AG09319 (cell line): ENCODE data around the gene SLC49A3.

Source experiments
- DNase-seq: peaks from one replicate; pipeline ENCODE4 v3.0.0-alpha.2; 2010; ENCODE audit warnings: low read depth; ENCODE audit errors: extremely low read depth
- TF ChIP-seq, protein P1 (sequence below): IDR thresholded peaks from 2 replicates; pipeline ENCODE4 v1.5.1; 2011; ENCODE audit warnings: low read depth, mild to moderate bottlenecking, inconsistent platforms, low read length, moderate library complexity

The SLC49A3 gene

DNA sequence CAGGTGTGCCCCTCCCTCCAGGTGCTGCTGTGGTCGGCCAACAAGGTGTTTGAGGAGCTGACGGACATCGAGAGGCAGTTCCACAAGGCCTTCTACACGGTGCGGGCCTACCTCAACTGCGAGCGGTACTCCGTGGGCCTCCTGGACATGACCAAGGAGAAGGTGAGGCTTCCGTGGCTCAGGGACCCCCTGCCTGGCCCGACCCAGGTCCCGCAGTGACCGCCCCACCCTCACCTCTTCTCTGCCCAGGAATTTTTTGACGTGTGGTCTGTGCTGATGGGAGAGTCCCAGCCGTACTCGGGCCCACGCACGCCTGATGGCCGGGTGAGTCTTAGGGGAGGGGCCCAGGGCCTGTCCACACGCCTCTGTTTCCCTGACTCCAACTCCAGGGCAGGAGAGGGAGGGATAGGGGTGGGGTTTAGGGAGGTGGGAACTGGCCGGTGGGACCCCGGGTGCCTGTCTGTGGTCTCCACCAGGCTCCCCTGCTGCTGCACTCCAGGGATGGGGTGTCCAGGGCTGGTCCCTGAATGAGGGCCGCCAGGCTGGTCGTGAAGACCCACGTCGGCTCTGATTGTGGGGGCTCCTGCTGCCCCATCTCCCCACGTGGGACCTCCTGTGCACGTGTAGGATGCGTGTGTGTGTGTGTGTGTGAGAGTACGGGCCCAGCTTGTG, 35.0 kb downstream of the SLC49A3 start:
- TF ChIP-seq, protein P1, sequence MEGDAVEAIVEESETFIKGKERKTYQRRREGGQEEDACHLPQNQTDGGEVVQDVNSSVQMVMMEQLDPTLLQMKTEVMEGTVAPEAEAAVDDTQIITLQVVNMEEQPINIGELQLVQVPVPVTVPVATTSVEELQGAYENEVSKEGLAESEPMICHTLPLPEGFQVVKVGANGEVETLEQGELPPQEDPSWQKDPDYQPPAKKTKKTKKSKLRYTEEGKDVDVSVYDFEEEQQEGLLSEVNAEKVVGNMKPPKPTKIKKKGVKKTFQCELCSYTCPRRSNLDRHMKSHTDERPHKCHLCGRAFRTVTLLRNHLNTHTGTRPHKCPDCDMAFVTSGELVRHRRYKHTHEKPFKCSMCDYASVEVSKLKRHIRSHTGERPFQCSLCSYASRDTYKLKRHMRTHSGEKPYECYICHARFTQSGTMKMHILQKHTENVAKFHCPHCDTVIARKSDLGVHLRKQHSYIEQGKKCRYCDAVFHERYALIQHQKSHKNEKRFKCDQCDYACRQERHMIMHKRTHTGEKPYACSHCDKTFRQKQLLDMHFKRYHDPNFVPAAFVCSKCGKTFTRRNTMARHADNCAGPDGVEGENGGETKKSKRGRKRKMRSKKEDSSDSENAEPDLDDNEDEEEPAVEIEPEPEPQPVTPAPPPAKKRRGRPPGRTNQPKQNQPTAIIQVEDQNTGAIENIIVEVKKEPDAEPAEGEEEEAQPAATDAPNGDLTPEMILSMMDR, result no peak
- DNase-seq, result no peak

DNA sequence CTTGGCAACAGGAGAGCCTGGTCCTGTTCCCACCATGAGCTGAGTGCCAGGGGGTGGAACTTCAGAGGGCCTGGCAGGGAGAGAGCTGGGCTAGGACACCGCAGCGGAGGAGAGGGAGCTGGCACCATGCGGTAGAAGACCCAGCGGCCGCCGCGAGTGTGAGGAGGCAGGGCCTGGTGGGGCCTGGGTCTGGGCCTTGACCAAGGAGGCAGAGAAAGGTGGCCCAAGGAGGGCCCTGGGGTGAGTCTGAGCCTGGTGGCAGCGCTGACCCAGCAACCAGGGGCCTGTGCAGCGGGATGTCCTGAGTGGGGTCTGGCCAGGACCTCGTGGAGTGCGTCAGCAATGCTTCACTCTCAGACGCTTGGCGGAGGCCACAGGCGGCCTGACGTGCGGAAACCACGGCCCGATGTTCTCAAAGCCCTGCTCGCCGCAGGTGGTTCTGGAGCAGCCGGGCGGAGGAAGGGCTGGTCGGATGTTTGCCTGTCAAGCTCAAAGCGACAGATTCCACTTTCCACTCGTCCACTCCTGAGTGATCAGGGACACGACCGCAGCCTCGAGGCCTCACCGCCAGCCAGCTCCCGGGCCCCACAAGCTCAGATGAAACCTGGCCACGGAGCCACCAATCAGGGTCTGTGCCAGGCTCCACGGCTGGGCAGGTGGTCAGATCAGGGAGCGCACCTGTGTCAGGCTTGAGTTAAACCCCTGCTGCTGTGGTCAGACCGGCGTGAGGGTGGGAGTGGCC, 35.7 kb downstream of the SLC49A3 start:
- no peak for DNase-seq
- TF ChIP-seq, protein P1, result no peak

DNA sequence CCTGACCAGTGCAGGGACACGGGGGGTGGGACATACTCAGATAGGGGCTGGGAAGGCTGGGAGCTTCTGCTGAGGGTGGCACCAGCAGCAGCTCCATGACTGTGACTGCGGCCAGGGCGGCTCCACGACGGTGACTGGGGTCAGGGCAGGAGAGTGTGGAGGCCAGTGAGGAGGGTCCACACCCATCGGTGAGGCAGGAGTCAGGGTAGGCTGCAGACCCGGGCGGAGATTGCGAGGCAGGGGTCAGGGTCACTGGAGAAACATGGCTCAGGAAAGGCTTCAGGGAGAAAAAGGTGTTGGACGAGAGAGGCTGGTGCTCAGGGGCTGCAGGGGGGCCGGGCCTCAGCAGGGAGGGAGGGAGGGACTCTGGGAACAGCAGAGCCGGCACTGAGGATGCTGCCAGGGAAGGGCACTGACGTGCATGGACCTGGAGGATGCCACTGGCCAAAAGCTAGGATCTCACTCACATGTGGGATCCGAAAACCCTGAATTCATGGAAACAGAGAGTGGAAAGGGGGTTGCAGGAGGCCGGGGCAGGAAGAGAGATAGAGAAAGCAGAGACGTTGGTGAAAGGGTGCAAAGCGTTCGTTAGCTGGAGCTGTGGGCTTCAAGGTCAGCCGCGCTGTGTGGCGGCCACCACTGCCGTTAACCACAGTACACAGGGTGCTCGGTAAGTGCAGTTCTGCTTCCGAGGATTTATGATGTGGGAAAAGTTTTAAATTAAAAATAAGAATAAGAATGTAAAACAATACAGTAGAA, 36.9 kb downstream of the SLC49A3 start:
- TF ChIP-seq, protein P1, result no peak
- no peak for DNase-seq

DNA sequence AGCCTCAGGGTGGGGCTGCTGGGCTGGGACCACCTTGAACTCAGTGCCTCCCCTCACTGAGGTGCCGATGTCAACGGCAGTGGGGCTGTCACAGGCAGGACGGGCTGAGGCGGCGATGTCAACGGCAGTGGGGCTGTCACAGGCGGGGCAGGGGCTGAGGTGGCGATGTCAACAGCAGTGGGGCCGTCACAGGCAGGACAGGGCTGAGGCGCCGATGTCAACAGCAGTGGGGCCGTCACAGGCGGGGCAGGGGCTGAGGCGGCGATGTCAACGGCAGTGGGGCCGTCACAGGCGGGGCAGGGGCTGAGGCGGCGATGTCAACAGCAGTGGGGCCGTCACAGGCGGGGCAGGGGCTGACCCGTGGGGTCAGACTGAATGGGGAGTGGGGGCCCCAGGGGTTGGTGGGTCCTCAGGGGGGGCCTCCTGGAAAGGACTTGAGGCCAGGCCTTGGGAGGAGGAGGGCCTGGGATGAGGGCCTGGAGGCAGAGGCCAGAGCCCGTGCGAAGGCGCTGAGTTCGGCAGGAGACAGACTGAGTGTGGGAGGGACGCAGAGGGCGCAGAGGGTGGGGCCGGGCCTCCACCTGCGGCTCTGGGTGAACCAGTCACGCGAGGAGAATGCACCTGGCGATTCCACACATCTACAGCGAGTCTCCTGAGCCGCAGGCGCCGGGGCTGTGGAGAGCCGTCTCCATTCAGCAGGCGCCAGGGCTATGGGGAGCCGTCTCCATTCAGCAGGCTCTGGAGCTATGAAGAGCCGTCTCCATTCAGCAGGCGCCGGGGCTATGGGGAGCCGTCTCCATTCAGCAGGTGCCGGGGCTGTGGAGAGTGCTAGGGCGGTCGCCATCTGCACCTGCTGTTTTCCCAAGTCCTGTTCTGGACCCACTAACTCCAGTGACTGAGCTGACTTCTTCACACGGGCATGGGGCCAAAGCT, 37.7 kb downstream of the SLC49A3 start:
- TF ChIP-seq, protein P1, result no peak
- no peak for DNase-seq

DNA sequence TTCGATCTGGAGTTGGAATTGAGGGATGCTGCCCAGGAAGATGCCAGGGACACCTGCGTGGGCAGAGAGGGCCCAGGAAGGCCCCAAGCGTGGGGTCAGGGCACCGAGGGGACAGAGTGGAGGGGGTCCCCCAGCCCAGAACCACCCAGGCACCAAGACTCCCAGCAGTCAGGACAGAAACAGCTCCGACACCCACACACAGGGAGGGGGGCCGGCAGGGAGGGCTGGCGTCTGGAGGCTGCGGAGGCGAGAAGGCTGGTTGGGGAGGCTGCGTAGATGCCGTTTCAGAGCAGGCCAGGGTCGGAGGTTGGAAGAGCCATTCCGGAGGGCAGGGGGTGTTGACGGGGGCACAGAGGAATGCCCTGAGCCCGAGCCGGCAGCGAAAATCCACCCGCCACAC, 38.5 kb downstream of the SLC49A3 start:
- DNase-seq, result no peak
- TF ChIP-seq, protein P1, result no peak

DNA sequence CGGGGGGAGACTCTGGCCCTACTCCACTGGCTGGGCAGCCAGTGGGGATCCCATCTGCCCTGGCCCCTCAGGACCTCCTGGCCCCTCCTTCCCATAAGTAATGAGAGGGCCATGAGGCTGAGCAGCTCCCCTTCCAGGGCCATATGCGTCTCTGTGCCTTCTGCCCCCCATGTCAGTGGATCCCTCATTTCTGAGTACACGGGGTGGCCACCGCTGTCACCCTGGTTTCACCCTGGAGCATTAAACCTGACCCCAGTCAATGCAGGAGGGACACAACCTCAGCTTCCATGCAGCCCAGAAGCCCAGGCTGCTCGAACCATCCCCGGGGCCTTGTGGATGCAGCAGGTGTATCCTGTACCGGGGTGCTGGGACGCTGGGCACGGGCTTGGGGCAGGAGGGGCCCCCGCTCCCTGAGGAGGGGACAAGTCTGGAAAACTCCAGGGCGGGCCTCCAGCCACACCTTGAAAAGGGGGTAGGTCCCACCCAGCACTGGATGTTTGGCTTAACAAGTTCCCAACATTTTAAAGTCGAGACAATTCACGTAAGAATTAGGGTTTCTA, 39.1 kb downstream of the SLC49A3 start:
- TF ChIP-seq, protein P1, result no peak
- no peak for DNase-seq
